Endothelial cell of umbilical vein (primary cell): Measurements from ENCODE around the gene LAMA4.

Experiments
- CTCF ChIP-seq, 2 donors: IDR thresholded peaks; 1 replicate in 1 of 2; 2 replicates in 1 of 2; pipeline ENCODE4 v1.5.1; 2011; ENCODE audit warnings: low read length in 2 of 2, mild to moderate bottlenecking in 2 of 2, moderate library complexity in 2 of 2, control low read depth in 1 of 2, inconsistent platforms in 1 of 2, low read depth in 1 of 2; ENCODE audit not compliant: insufficient read depth in 1 of 2; ENCODE audit errors: extremely low read depth in 1 of 2
- EZH2 ChIP-seq: IDR thresholded peaks from 2 replicates; pipeline ENCODE4 v1.6.1; 2012; ENCODE audit warnings: borderline replicate concordance, low read depth, mild to moderate bottlenecking, moderate library complexity, low read length, inconsistent platforms; ENCODE audit not compliant: severe bottlenecking
- FOS ChIP-seq: IDR thresholded peaks from 2 replicates; pipeline ENCODE4 v1.6.1; 2011; ENCODE audit warnings: mild to moderate bottlenecking, low read length, moderate library complexity, borderline replicate concordance; ENCODE audit not compliant: insufficient read depth
- GATA2 ChIP-seq: IDR thresholded peaks from 2 replicates; pipeline ENCODE4 v1.7.0; 2011; ENCODE audit warnings: low read depth, mild to moderate bottlenecking, moderate library complexity, mixed read lengths, low read length; ENCODE audit not compliant: insufficient read length, insufficient read depth
- JUN ChIP-seq: IDR thresholded peaks from 2 replicates; pipeline ENCODE4 v1.6.1; 2011; ENCODE audit warnings: borderline replicate concordance, low read depth; ENCODE audit not compliant: insufficient read length, insufficient read depth
- MYC ChIP-seq: IDR thresholded peaks from one replicate; pipeline ENCODE4 v1.6.1; 2011; ENCODE audit warnings: mild to moderate bottlenecking, low read depth, low read length
- POLR2A ChIP-seq: IDR thresholded peaks from 2 replicates; pipeline ENCODE4 v1.6.1; 2012; ENCODE audit warnings: low read depth, mild to moderate bottlenecking, control low read depth, low read length
- POLR2AphosphoS5 ChIP-seq: IDR thresholded peaks from 2 replicates; pipeline ENCODE4 v1.6.1; 2012; ENCODE audit warnings: low read depth, mild to moderate bottlenecking, control low read depth, low read length, moderate library complexity; ENCODE audit not compliant: insufficient read depth
- TF ChIP-seq, protein P1 (sequence below): IDR thresholded peaks from 2 replicates; pipeline ENCODE4 v1.6.1; 2011; ENCODE audit not compliant: insufficient read depth, insufficient read length

GRCh38 chr6:112177092-112177491 is 77.3 kb downstream of the LAMA4 start:
- TF ChIP-seq POLR2A (no peak), EZH2 (no peak), CTCF (IDR thresholded peaks at IDR 0.05; ENCODE audit: extremely low read depth in 1 of 2, insufficient read depth in 1 of 2, low read depth in 1 of 2, low read length in 2 of 2) (no peak), JUN (no peak), MYC (no peak), POLR2AphosphoS5 (no peak), GATA2 (no peak), FOS (no peak)
- TF ChIP-seq, protein P1, sequence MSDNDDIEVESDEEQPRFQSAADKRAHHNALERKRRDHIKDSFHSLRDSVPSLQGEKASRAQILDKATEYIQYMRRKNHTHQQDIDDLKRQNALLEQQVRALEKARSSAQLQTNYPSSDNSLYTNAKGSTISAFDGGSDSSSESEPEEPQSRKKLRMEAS = no peak
